Measurements from ENCODE around the gene TARS1. TPM values are rescaled to one million over a fixed set of nuclear protein-coding genes. Genes with fewer than 3 reads are reported as not detected.

The TARS1 gene
- total RNA-seq, 3 donors from 2014 or later: 77.9 to 150 (median 94.6) TPM

DNA sequence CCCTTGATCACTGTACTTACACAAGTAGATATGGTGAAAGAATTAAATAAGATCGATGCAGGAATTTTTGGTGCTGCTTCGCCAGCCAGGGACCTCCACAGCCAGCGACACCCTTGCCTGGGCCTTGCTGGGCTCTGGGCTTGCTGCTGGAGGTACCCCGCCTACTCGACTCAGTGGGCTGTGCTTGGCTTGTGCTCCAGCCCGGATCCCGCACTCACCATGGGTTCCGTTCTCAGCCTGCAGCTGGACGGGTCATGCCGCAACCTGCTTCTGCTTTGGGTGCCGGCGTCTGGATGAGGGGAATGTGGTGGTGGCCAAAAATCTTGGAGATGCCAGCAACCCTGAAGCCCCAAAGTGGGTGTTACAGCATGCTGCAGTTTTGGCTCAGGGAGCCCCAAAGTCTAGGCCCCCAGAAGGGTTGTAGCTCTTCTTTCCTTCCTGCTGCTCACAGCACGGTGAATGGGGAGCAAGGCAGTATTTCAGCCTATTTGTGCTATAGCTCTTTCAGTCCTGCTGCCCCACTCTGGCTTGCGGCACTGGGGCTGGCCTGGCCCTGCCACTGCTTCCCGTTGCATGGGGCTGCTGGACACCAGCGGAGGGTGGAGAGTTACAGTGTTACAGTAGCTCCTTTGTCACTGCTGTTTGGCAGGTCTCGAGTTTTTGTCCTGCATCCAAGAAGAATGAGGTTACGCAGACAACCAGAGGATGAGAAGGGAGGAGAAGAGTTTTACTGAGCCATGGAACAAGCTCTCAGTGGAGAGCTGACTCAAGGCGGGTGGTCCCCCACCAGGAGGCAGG, 48.0 kb downstream of the TARS1 start:
- no peak for DNase-seq
- no peak overlapping the region for H3K4me3 ChIP-seq
- ATAC-seq: no peak
- no peaks in the 10 kb centered on the region for H3K4me1 ChIP-seq (ENCODE audit: low read depth)
- H3K9me3 ChIP-seq: no peaks in the 10 kb centered on the region
- intact Hi-C loops (cut with DNase I, micrococcal nuclease): no loop called here
- no peaks in the 10 kb centered on the region for H3K36me3 ChIP-seq (ENCODE audit: low read depth)
- TF ChIP-seq, protein P1, sequence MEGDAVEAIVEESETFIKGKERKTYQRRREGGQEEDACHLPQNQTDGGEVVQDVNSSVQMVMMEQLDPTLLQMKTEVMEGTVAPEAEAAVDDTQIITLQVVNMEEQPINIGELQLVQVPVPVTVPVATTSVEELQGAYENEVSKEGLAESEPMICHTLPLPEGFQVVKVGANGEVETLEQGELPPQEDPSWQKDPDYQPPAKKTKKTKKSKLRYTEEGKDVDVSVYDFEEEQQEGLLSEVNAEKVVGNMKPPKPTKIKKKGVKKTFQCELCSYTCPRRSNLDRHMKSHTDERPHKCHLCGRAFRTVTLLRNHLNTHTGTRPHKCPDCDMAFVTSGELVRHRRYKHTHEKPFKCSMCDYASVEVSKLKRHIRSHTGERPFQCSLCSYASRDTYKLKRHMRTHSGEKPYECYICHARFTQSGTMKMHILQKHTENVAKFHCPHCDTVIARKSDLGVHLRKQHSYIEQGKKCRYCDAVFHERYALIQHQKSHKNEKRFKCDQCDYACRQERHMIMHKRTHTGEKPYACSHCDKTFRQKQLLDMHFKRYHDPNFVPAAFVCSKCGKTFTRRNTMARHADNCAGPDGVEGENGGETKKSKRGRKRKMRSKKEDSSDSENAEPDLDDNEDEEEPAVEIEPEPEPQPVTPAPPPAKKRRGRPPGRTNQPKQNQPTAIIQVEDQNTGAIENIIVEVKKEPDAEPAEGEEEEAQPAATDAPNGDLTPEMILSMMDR (IDR thresholded peaks at IDR 0.05): no peak

- no peak for ATAC-seq
- no peaks in the 10 kb centered on the region for H3K9me3 ChIP-seq
- no peak overlapping the region for H3K4me3 ChIP-seq
- DNase-seq: peak in 2 of 3 donors; percentile 17 to 32
- intact Hi-C loops (cut with DNase I, micrococcal nuclease): no loop called here
- no peaks in the 10 kb centered on the region for H3K36me3 ChIP-seq (ENCODE audit: low read depth)
- H3K4me1 ChIP-seq (ENCODE audit: low read depth): no peaks in the 10 kb centered on the region
- TF ChIP-seq, protein P1 (IDR thresholded peaks at IDR 0.05): no peak
Observed at GRCh38 chr5:33489481-33490067, 48.8 kb downstream of the TARS1 start.

DNA sequence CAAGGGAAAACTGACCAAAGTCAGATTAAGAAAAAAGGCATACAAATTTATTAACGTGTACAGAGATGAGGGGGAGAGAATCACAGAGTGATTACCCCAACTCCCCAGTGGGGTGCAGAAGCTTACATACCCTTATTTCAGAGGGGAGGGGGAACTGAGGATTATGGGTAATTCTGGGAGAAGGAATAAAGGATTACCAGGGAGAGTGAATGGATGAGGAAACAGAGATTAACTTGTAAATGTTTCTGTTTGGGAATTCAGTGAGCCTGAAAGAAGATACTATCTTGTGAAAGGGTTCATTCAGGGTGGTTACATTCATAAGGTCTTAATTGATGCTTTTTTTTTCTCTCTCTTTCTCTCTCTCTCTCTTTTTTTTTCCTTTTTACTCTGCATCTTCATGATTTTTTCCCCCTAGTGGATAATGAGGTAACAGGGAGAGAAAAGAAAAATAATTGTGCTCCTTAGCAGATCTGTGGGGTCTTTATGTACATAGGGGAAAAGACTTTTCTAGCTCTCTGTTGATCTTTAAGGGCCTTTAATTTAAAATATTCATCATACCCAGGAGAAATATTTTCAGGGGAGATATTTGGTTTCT, 49.4 kb downstream of the TARS1 start:
- TF ChIP-seq, protein P1 (IDR thresholded peaks at IDR 0.05): no peak
- no peaks in the 10 kb centered on the region for H3K36me3 ChIP-seq (ENCODE audit: low read depth)
- no peak for DNase-seq
- no peaks in the 10 kb centered on the region for H3K9me3 ChIP-seq
- intact Hi-C loops (cut with DNase I, micrococcal nuclease): no loop called here
- H3K4me1 ChIP-seq (ENCODE audit: low read depth): no peaks in the 10 kb centered on the region
- no peak for ATAC-seq
- no peak overlapping the region for H3K4me3 ChIP-seq

- H3K4me1 ChIP-seq (ENCODE audit: low read depth): no peaks in the 10 kb centered on the region
- H3K36me3 ChIP-seq (ENCODE audit: low read depth): no peaks in the 10 kb centered on the region
- DNase-seq (peak in 1 of 3 donors; percentile 31), ATAC-seq (no peak)
- no peaks in the 10 kb centered on the region for H3K9me3 ChIP-seq
- TF ChIP-seq, protein P1 (IDR thresholded peaks at IDR 0.05): no peak
- intact Hi-C loops (cut with DNase I, micrococcal nuclease): no loop called here
- no peak overlapping the region for H3K4me3 ChIP-seq
Observed at GRCh38 chr5:33491941-33492340, 51.2 kb downstream of the TARS1 start.

GRCh38 chr5:33494466-33494865, 53.7 kb downstream of the TARS1 start:
- intact Hi-C loops (cut with DNase I, micrococcal nuclease): no loop called here
- H3K4me1 ChIP-seq (ENCODE audit: low read depth): no peaks in the 10 kb centered on the region
- H3K36me3 ChIP-seq (ENCODE audit: low read depth): no peaks in the 10 kb centered on the region
- H3K4me3 ChIP-seq: no peak overlapping the region
- no peak for DNase-seq
- no peak for ATAC-seq
- TF ChIP-seq, protein P1 (IDR thresholded peaks at IDR 0.05): no peak
- H3K9me3 ChIP-seq: no peaks in the 10 kb centered on the region

Measured in mucosa of descending colon (tissue), 3 donors.